Measurements from ENCODE around the gene PRMT9.

Gene PRMT9

DNA sequence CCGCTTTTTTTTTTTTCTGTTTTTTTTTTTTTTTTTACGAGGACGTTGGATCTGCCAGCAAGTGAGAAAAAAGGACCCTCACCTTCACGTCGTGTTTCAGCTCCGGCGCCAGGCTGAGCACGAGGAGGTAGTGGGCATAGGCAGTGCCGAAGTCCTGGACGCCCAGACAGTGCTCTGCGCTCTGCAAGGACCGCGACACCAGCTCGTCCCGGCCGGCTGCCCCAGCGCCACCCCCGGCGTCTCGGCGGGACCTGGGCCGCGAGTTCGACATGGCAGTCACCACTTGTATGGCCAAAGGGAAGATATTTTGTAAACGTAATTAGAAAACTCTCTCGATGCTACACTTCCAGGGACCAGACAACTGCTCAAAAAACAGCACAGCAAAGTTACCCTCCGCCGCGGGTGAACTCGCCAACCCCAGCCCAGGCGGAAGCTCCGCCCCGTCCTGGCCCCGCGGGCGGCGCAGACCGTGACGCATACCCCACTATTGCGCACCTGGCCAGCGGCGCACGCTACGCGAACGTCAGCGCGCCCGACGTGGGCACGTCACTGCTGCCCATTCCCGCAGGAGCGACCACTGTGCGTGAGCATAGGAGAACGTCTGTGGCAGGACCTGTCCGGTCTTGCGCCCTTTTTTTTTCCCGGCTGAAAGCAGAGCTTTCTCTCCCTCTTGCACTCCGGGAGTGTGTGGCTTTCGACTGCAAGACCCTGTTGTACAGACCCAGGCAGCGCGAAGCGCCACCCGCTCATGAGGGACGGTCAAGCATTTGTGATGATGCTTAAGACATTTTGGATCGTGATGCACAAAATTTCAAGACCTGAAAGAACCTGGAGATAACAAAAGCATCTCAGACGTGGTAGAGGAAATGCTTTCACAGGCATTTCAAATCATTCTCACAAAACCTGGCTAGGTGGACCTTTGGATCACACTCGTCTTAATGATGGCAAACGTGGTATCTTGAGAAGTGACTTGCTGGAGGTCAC is at the start of gene PRMT9:
Gene PRMT9, minus strand, starts transcription at position 447 of the 984 bp plus-strand sequence. Its CDS starts 176 bp downstream, at position 271.
- peak; percentile 89 to 92 for DNase-seq

DNA sequence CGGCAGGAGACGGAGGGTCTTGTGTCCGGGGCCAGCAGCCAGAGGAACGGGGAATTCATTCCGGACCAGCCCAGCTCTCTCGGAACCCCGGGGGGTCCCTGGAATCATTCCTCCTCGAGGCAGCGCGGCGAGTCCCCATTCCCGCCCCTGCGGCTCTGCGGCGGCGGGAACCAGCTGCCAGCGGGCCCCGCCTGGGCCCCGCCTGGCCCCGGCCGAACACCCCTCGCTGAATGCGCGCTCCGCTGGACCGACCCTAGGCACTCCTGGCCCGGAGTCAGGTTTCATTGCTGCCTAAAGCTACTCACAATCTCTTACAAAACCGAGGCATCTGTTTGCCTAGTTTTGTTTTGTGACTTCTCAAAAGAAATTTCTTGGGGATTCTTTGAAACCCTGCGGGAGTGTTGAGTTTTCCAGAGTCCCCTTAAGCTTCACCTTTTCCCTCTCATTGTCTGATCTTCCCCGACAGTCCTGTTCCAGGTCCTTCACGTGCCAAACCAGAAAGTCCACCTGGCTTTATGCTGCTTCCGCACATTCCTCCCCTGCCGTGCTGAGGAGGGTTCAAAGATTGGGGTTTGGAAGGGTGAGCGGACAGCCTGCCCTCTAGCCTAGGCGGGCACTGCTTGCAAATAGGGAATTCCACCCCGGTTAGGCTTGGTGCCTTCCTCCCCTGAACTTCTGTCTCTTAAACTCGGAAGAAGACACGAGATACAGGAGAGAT is 48.7 kb upstream of the PRMT9 start:
- DNase-seq: peak; percentile 18 to 38

DNA sequence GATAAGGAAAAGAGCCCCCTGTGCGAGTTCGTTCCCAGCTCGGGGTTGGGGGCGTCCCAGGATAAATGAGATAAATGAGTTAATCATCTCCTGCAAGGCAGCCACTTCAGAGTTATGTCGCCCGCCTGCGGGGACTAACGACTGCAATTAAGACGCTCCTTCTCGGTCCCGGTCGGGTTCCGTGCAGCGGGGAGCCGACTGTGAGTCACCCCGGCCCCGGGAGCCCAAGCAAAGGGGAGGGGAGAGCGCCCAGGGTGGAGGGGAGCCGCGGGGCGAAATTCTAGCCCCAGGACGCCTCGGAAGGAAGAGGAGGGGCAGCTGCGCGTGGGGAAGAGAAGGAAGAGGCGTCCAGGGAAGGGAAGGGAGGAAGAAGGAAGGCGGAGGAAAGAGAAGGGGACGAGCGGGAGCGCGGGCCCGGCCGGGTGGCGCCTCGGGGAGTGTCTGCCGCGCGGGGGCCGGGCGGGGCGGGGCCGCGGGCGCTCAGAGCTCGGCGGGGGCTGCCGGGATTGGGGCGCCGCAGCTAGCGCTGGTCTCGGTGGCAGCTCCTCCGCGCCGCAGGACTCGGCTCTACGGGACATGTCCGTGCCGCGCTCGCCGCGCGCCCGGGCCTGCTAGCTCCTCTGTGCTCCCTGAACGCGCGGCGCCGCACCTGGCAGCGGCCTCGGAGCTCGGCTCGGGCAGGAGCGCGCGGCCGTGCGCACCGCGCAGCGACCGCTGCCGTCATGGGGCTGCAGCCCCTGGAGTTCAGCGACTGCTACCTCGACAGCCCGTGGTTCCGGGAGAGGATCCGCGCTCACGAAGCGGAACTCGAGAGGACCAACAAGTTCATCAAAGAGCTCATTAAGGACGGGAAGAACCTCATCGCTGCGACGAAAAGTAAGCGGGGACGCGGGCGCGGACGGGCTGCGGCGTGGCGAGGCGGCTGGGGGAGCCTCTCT is 47.9 kb upstream of the PRMT9 start, which contains the start of gene ARHGAP10:
Gene ARHGAP10, plus strand, starts transcription at position 509 of the 938 bp plus-strand sequence. Its CDS starts 214 bp downstream, at position 723.
- peak; percentile 72 to 73 for DNase-seq

DNA sequence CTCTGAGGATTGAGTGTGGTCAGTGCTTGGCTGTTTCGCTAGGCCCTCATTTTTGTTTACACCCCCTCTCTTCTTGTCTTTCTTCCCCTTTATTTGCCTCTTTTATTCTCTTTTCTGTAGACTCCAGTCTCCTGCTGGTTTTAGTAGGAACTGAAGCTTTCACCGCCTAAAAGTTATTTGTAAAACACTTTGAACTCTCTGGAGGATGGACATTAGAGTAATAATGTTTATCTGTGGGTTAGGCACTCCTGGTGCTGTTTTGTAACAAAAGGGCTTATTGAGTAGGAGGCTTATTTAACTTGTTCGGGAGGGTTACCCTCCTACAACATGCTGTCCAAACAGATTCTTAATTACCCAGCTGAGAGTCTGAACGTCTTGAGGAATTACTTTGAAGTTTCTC is 46.4 kb upstream of the PRMT9 start:
- no peak for DNase-seq

DNA sequence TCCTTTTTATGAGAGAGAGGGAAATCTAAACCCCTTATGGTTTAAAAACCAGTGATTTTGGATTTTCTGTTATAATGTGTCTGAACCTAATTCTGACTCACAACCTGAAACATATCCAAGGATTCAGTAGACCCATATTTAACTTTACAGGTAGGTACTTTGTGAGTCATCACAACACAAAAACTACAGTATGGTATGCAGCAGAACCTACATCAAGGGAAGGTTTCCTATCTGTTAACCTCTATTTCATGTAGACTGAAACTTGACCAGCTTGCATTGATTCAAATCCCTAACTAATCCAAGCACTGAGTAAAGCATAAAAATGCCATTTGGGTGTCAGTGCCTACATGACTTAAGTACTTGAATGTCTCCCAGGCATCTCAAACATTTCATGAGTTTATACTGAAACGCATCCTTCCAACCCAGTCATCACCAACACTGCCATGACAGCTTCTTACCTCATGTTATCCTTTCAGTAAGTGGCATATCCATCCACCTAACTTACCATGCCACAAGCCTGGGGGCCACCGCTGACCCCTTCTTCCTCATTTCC is 43.6 kb upstream of the PRMT9 start:
- no peak for DNase-seq

DNA sequence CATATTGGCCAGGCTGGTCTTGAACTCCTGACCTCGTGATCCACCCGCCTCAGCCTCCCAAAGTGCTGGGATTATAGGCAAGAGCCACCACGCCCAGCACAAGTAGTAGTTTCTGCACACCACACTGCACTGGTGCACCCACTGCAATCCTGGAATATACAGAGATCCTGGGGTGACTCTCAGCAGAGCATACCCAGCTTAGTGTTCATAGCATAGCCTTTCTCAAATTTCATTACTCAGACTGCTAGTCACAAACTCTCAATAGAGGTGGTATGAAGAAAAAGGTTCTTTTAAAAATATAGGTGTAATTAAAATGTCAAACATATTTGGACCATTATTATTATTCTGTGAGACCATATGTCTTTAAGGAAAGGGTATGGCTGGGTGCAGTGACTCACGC is 41.7 kb upstream of the PRMT9 start:
- no peak for DNase-seq

DNA sequence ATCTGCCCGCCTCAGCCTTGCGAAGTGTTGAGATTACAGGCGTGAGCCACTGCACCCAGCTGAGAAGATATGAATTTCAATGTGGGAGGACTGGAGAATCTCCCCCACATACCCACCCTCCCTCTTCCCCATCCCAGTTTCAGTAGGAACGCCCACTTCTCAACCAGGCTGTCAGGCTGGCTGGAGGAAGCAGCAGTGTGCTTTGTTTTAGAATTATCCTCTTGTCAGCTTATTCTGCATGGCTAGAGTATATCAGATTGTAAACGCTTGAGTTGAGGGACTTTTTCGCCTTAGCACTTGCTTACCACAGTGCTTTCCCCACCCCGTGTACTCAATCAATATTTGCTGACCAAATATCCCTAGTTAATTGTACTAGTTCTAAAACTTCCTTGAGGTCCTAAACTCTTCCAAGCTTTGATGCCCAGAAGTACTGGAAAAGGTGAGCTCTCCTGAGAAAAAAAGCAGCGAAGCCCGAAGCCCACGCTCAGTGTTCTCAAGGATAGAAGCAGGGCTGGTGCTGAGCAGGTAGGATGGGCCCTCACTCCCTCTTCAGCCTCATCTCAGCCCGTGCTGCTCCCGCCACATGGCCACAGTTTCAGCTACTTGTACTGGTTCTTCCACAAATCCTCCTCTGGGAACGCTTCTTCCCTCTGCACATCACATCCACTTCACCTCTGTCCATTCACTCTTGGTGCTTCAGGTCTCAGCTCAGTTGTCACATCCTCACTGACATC is 40.7 kb upstream of the PRMT9 start:
- no peak for DNase-seq

DNA sequence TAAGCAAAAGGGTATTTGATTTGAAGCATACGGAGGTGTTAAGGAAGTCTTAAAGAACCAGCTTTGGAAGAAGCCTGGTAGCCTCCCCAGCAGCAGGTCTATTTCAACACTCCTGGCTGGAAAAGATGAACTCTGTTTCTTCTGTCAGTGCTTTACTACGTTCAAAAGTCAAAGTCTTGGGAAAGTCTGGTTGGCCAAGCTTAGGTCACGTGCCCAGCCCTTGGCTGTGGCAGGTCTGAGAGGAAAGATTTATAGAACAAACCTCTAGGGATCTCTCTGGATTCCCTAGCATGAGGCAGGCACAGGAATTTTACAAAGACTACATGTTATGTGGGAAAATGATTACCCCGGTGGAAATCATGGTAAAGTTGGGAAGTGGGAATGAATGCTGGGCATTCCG is 39.4 kb upstream of the PRMT9 start:
- DNase-seq: no peak

DNA sequence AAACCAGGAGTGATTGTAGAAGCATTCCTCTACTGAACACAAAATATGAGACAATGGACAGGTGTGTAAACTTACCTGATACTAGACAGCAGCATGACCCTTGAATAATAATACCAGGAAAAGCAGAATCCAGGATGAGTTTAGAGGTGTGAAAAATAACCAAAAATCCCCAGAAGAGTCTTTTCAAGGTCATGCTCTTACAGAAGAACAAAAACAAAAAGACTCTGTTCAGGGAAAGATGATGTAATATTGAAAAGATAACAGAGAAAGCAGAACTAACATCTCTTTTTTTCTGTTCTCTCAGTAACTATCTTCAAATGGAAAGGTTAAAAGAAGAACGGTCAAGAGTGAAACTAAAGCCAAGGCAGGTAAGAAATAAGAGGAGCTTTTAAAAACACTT is 33.9 kb upstream of the PRMT9 start:
- no peak for DNase-seq

DNA sequence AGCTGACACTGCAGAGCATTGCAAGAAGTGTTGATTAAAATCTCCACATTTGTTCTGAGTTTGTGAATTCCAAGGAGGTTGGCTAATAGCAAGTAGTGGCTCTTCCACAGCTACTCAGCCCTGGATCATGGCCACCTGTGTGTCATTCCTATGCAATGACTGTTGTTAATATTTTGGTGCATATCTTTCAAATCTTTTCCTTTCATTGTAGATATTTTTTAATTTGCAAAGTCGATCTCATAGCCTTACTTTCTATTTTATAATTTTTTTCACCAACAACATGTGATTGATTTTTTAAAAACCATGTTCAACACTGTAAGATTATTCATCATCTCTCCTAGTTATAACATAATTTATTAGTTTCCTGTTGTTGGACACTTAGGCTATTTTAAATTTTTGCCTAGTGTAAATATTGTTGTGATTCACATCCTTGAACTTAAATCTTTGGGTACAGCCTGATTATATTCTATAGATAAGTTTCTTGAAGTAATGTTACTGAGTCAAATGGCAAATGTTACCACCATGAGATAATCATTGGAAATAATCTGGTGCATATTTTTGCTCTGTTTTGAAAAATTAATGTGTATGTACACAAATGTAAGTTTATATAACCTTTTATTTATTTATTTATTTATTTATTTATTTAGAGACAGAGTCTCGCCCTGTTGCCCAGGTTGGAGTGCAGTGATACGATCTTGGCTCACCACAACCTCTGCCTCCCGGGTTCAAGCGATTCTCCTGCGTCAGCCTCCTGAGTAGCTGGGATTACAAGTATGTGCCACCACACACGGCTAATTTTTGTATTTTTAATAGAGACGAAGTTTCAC is 30.8 kb upstream of the PRMT9 start:
- DNase-seq: no peak

DNA sequence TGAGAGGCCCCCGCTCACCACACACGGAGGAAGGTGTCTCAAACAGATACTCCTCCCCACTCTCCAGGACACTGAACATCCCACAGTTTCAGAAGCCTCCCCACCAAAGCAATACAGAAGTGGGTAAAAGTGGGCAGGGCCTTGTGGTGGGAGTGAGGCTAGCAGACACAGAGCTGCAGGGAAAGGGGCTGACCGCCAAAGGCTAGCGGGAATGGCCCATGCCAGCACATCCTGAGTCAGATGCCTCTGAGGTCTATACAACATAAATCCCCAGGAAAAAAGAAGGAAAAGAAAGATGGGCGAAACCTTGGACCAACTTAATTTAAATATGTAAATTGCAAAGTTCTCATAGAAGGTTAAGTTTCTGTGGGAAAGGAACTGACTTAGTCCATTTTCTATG is 26.0 kb upstream of the PRMT9 start:
- DNase-seq: no peak

DNA sequence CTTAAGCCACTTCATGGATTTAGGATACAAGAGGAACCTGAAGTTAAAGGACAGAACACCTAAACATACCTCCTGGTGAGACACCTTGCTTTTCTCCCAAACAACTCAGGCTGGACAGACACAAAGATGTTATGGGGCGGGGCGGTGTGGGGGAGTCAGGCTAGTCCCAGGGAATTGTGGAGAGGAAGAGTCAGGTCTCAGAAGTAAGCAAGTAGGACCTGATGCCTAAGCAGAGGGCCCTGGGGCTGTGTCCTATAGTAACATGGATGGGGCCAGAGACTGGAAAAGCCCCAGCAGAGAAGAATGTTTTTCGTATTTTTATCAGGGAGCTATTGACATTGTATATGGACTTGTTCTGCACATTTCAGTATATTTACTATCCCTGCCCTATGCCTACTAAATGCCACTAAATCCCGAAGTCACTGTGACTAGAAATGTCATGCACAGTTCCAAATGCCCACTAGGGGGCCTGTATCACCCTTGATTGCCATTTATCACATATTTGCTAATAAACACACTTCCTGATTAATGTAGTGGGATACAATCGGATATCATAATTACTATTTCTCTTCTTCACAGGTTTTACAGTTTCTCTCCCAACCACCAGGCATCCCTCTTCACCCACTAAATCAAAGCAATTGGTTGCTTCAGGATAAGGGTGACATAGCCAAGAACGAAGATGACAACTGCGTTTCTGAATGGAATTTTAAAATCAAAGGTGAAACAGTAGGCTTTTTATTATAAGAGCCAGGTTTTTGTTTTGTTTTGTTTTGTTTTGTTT is 24.1 kb upstream of the PRMT9 start:
- DNase-seq: peak; percentile 45 to 56

DNA sequence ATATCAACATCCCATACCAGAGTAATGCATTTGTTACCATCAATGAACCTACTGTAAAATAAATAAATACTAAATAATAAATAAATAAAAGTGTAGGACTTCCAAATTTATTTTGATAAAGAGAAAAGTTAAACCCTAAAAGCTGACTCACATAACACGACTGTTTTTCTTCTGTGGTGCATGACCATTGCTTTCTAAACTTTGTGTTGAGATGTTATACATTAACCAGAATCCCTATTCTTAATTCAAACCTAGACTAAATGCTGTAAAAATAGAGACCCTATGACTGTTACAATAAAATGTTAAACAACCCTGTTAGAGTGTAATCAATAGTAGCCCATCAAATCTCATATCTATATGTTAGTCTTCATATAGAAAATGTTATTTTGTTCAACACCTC is 20.9 kb upstream of the PRMT9 start:
- DNase-seq: no peak

DNA sequence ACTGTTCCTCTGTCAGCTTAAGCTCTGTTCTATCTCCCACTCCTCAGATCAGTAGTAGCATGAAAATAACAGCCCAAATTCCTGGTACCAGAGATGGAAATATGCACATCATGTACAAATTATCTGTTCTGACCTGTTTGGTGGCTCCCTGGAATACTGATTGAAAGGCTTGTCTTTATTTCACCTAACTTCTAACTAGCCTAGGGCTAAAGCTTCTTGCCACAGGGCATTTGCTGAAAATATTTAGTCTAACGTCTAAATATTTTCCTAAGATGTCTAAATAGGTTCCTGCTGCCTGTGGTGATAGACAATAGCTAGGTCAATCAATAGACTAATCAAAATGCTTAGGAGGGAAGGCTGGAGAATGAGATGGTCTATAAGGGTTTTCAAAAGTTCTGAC is 12.9 kb upstream of the PRMT9 start:
- DNase-seq: no peak

DNA sequence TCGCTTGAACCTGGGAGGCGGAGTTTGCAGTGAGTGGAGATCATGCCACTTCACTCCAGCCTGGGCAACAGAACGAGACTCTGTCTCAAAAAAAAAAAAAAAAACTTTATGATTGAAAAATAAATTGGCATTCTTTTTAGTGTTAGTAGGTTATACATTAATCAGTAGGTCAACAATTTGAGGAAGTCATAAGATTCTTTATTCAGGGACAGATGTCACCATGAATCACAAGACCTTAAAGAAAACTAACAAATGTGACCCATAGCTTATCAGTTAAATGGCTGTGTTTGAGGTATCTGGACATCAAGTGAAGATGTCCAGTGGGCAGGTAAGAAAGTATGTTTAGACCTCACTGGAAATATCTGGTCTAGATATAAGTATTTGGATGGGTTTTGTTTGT is 9.3 kb upstream of the PRMT9 start:
- no peak for DNase-seq

DNA sequence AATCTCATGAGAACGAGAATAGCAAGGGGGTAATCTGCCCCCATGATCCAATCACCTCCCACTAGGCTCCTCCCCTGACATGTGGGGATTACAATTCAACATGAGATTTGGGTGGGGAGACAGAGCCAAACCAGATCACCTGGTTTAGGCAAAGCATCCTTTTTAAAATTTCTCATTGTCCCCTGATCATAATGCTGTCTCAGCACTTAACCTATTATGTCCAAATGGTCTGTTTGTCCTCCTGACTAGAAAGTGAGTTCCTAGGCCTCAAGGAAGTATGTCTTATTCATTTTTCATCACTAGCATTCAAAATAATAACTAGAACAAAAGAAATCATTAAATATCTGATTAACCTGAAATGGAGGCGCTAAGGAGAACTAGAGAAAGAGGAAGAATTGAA is 7.9 kb upstream of the PRMT9 start:
- no peak for DNase-seq

DNA sequence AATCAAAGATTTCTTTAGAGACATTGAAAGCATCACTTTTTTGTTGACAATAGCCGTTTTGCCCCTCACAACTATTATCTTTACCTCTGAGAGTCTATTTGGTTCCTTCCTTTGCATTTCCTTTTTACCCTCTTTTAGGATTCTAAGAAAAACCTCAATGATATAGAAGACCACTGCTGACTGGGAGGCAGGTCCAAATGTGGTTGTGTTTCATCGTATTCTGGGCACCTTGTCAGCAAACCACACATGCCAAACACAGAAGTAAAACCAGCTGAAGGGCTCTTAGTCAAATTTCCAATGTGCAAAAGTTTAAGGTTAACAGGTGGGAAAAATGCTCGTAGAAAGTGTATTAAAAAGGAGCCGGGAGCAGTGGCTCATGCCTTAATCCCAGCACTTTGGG is 5.1 kb upstream of the PRMT9 start:
- DNase-seq: no peak

DNA sequence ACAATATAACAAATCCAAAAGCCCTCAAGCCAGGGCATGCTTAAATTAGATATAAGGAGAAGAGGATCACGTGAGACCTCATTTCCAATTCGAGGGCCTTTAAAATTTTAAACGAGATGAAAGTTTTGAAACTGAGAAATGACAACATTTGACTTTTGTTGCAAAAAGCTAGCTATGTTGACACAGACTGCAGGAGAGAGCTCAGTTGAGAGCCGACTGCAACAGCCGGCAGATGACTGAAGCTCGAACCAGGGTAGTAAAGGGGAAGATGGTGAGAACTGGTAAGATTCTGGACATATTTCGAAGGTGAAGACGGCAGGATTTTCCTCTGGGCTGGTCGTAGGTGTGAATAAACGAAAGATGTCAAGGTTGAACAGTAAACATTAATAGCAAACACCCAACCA is 773 bp downstream of the PRMT9 start:
- DNase-seq: peak in 1 of 2 donors; percentile 9

DNA sequence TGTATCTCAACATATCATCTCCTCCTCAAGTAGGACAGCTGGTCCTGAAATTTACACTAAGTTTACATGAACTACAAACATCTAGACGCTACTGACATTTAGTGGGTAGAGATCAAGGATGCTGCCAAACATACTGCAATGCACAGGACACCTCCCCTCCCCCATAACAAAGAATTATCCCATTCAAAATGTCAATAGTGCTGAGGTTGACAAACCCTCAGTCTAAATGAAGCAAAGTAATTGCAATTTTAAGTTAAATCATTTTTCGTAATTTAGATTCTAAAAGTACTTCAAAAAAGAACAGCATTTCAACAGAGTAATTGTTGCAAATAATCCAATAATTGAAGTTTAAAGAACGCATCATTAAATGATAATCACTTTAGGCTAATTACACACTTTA is 1.2 kb downstream of the PRMT9 start:
- no peak for DNase-seq

Data from stimulated activated CD4-positive, alpha-beta T cell treated with anti-CD3 and anti-CD28 coated beads, Interleukin-2, amount 100 ng/mL, for 24 hours (primary cell).